Measurements from ENCODE around the gene LRRC41.
"Not testable (repeated sequence)": the region's sequence is repeated elsewhere in the genome, so short reads cannot be mapped to it uniquely, and the experiment has no call there.

LRRC41 gene

DNA sequence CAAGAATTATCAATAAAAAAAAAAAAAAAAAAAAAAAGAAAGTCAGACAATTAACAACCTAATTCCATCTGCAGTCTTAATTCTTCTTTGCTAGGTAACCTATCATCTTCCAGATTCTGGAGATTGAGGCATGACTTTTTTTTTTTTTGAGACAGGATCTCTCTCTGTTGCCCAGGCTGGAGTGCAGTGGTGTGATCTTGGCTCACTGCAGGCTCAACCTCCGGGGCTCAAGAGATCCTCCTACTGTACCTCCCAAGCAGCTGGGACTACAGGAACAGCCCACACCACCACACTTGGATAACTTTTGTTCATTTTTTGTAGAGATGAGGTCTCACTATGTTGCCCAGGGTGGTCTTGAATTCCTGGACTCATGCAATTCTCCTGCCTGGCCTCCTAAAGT lies 60.5 kb downstream of the LRRC41 start:
- DNase-seq (ENCODE audit: low spot score), result no peak

DNA sequence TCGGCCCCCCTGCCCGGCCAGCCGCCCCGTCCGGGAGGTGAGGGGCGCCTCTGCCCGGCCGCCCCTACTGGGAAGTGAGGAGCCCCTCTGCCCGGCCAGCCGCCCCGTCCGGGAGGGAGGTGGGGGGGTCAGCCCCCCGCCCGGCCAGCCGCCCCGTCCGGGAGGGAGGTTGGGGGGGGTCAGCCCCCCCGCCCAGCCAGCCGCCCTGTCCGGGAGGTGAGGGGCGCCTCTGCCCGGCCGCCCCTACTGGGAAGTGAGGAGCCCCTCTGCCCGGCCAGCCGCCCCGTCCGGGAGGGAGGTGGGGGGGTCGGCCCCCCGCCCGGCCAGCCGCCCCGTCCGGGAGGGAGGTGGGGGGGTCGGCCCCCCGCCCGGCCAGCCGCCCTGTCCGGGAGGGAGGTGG lies 61.7 kb downstream of the LRRC41 start:
- DNase-seq (ENCODE audit: low spot score), result not testable (repeated sequence)

DNA sequence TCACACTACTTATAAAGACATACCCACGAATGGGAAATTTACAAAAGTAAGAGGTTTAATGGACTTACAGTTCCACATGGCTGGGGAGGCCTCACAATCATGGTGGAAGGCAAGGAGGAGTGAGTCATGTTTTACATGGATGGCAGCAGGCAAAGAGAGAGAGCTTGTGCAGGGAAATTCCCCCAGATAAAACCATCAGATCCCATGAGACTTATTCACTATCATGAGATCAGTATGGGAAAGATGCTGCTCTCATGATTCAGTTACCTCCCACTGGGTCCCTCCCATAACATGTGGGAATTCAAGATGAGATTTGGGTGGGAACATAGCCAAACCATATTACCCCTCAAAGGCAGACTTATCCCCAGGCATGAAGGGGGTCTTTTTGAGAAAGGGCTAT lies 64.6 kb downstream of the LRRC41 start:
- not testable (repeated sequence) for DNase-seq (ENCODE audit: low spot score)

DNA sequence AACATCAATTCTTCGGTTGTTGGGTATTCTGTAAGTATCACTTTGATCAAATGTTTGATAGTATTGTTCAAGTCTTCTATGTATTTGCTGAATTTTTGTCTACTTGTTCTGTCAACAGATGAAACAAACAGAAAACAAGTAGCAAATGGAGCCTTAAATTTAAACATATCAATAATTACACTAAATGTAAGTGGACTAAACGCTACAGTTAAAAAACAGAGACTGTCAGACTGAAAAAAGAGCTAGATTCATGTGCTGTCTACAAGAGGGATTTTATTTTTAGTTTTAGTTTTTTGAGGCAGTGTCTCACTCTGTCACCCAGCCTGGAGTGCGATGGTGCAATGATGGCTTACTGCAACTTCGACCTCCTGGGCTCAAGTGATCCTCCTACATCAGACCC lies 66.5 kb downstream of the LRRC41 start:
- DNase-seq (ENCODE audit: low spot score), result no peak

DNA sequence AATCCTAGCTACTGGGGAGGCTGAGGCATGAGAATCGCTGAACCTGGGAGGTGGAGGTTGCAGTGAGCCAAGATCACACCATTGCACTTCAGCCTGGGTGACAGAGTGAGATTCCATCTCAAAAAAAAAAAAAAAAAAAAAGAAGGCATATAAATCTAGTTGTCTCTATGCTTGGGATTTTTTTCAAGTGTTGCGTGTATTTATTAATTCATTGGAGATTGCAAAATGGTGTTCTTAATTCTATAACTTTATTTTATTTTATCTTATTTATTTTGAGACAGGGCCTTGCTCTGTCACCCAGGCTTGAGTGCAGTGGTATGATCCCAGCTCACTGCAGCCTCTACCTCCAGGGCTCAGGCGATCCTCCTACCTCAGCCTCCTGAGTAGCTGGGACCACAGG lies 72.2 kb downstream of the LRRC41 start:
- DNase-seq (ENCODE audit: low spot score), result not testable (repeated sequence)

Measured in putamen (tissue), 1 donor.